ENCODE measurements around the gene LHPP.
"Not testable (repeated sequence)": the region's sequence is repeated elsewhere in the genome, so short reads cannot be mapped to it uniquely, and the experiment has no call there.

Gene LHPP, protein sequence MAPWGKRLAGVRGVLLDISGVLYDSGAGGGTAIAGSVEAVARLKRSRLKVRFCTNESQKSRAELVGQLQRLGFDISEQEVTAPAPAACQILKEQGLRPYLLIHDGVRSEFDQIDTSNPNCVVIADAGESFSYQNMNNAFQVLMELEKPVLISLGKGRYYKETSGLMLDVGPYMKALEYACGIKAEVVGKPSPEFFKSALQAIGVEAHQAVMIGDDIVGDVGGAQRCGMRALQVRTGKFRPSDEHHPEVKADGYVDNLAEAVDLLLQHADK

DNA sequence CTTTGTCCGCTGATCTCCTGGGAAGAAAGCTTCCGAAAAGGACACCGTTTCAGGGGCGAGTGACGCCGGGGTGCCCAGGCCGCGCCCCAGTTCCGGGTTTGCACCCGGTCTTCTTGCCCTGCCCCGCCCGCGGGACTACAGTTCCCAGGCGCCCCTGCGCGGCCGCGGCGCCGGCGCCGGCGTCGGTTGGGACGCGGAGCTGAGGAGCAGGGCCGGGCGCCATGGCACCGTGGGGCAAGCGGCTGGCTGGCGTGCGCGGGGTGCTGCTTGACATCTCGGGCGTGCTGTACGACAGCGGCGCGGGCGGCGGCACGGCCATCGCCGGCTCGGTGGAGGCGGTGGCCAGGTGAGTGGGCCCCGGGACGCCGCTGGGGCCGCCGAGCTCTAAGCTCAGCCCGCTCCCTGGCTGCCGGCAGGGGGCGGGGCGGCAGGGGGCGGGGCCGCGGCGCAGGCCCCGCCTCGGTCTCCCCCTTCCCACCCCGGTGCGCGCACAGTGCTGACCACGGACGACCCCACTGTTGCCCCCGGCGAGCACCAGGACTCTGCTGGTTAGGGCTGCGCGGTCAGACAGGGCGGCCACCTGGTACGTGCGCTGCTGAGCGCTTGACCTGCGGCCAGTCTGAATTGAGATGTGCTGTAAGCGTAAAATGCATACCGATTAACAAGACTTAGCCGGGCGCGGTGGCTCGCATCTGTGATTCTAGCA is at the start of gene LHPP:
TSS of gene LHPP (plus strand) at position 182 of the 706 bp plus-strand sequence. CDS start at position 222, 40 bp downstream.
- DNase-seq (ENCODE audit: low read depth in 2 of 2), result peak; percentile 75 to 81

DNA sequence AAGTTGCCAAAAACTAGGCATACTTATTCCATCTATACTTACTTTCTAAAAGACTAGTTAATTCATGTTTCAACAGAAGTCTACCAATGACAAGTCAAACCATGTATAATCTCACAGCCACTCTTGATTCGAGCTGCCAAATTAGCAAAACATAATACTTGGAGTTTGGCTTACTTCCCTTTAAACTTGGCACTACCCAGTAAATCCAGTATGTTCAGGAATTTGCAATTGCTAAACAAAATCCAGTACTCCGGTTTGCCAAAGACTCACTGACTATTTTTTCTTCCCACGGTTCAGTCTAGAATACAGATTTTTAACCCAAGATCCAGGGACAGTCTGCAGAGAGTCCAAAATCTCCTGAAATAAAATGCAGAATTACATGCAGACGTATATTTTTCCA is 47.5 kb upstream of the LHPP start:
- no peak for DNase-seq (ENCODE audit: low read depth in 2 of 2)

DNA sequence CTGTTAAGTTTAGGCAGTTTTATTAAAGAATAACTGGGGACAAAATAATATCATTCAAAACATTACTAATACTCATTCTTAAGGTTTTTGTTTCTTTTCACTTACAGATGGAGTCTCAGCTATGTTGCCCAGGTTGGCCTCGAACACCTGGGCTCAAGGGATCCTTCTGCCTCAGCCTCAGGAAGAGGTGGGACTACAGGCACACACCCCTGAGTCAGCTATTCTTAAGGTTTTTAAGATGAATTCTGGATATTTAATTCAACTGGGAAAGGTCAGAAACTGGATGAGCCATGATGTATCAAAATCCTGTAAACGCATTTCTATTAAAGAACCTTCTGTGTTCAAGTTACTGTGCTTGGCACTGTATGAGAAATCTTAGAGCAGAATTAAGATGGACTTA is 46.4 kb upstream of the LHPP start:
- no peak for DNase-seq (ENCODE audit: low read depth in 2 of 2)

DNA sequence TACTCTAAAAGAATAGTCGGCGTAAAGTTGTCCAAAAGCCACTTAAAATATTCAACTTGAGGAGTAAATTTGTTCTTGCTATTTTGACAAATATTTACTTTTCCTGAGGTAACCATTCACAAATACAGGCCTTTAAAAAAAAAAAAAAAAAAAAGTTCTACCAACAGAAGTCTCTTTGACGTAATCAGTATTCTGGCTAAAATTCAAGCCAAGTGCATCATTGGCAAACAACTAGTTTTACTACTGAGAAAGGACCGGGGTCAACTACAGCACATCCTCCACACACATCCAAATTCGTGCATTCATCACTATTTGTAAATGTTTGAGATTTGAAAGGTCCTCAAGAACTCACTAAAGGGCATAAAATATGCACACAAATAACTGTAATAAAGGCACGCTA is 44.9 kb upstream of the LHPP start:
- no peak for DNase-seq (ENCODE audit: low read depth in 2 of 2)

DNA sequence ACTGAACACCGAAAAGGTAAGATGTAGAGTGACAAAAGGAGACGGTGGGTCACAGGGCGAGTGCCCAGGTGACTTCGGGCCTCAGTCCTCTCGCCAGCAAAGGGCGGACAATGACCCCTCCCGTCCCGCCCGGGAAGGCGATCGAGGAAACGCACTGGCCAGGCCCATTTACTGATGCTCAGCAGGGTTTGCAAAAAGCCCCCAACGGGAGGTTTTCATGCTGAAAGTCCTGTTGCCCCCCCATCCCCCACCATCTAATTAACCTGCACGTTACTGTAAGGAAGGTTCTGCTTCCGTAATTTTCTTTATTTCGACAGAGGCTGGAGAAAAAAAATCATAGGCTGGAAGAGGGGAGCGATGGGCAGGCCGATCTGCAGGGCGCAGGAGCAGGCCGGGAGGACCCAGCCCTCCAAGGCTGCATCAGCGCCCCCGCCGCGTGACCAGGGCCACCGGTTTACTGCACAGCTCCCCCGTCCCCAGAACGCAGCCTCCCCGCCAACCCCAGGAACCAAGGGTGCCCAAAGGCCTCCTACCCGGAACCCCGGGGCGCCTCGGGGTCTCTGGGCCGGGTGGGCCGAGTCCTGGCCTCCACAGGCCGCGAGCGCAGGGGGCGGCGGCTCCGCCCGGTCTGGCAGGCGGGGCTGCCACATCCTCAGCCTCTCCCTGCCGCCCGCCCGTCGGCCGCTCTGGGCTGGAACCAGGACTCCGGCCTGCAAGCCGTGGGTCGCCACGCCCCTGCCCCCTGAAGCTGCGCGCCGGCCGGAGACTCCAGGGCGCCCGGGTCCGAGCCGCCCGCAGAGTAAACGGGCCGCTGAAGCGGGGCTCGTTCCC is 43.5 kb upstream of the LHPP start:
- DNase-seq (ENCODE audit: low read depth in 2 of 2), result peak; percentile 17 to 28

DNA sequence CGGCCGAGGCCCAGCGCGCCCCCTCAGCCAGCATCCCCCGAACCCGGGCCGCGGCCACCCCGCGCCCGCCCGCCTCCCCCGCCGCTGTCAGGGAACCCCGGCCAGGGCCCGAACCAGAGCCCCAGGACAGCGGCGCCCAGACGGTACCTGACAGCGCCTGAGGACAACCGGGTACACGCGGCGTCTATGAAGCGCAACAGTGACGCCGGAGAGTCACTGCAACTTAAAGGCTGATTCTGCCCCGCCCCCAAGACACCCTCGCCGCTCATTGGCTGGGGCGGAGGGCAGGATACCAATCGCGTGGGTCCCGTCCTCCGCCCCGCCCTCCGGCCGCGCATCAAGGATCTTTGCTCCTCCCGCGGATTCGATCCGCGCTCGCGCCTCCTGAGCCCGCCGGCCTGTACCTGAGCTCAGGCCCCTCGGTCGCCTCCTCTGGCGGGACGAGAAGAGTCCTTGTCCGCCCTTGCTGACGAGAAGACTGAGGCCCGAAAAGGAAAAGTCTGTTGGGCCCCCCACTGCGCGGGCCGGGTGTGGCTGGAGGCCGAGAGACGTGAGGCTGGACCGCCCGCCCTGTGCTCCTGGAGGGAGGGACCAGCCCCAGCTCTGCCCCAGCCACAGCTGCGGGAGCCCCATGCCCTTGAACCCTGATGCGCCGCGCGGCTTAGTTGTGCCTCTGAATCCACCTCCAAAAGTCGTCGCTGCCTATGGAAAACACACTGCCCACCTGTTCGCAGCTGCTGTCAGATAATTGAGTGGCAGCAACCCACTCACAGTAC is 42.7 kb upstream of the LHPP start, which contains the start of gene OAT:
TSS of gene OAT (minus strand) at position 198 of the 776 bp plus-strand sequence. CDS start 6,752 bp downstream, outside the sequence.
- DNase-seq (ENCODE audit: low read depth in 2 of 2), result peak; percentile 86 to 97

DNA sequence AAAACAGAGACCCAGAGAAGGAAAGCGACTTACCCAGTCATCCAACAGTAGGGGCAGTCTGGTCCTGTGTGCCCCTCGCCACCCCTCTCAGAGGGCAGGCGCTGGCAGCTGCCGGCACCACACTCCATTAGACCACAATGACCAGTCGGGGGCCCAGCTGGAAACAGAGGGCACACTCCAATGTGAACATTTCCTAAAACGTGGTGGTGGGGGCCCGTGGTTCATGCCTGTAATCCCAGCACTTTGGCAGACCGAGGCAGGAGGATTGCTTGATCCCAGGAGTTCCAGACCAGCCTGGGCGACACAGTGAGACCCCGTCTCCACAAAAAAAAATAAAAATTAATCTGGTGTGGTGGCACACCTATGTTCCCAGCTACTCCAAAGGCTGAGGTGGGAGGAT is 42.0 kb upstream of the LHPP start:
- no peak for DNase-seq (ENCODE audit: low read depth in 2 of 2)

DNA sequence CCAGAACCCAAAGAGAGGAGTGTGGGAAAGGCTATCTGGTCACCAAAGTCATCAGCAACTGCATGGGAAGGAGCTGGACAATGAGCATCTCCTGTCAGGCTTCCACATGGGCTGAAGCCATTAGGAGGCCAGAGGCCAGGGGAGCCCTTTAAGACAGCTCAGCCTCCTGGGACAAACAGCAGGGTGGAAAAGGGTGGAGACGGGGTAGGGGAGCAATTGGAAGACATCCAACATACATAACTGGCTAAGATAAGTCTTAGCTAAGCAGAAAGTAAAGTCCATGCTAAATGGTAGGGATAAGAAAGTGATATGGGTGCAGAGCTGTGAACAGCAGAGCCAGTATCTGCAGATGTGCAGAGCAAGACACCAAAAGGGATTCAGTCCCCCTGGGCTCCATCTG is 41.4 kb upstream of the LHPP start:
- DNase-seq (ENCODE audit: low read depth in 2 of 2), result no peak

DNA sequence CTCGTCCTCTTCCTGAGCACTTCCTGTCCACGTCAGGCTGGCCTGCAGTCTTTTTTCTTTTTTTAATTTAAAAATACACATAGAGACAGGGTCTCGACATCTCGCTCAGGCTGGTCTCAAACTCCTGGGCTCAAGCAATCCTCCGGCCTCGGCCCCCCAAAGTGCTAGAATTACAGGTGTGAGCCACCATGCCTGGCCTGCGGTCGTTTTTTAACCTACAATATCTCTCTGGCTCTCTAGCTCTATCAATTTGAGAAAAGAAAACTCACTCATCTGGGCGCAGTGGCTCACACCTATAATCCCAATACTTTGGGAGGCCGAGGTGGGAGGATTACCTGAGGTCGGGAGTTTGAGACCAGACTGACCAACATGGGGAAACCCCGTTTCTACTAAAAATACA is 38.9 kb upstream of the LHPP start:
- no peak for DNase-seq (ENCODE audit: low read depth in 2 of 2)

DNA sequence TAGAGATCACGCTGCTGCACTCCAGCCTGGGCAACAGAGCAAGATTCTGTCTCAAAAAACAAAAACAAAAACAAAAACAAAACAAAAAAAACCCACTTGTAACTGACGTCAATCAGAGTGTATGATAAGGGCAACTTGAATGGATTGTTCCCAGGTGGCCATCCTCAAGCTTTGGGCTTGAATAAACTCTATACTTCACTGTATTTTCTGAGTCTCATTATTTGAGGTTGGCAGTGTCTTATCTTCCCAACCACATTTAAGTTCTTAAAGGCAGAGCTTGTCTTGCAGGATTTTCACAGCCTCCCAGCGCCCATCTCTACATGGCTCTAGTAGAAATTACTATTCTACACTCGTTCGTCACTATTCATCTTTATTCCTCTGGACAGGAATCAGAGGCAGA is 37.8 kb upstream of the LHPP start:
- DNase-seq (ENCODE audit: low read depth in 2 of 2), result no peak

DNA sequence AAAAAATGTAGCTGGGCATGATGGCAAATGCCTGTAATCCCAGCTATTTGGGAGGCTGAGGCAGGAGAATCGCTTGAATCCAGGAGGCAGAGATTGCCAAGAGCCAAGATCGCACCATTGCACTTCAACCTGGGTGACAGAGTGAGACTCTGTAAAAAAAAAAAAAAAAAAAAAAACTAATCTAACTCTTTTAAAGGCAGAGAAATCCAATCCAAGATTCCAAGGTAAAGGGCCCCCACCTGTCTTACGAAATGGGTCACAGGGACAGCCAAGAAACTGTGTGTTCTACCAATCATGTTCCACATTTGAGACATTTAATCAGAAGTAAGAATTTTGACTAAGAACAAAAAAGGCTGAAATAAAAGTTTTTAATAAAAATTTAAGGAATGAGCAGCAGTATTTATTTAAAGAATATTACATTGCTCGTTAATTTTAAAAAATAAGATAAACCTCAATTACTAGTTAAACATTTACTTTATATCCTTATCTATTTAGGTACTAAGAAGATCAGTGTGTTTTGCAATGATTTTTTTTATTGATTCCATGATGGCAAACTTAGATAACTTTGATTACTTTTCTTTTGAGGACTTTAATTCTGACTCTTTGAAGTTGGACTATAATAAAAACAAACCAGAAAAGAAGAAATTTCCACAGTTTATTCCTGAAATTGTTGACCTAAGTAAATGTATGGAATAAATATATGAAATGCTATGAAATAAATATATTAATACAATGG is 36.2 kb upstream of the LHPP start:
- no peak for DNase-seq (ENCODE audit: low read depth in 2 of 2)

DNA sequence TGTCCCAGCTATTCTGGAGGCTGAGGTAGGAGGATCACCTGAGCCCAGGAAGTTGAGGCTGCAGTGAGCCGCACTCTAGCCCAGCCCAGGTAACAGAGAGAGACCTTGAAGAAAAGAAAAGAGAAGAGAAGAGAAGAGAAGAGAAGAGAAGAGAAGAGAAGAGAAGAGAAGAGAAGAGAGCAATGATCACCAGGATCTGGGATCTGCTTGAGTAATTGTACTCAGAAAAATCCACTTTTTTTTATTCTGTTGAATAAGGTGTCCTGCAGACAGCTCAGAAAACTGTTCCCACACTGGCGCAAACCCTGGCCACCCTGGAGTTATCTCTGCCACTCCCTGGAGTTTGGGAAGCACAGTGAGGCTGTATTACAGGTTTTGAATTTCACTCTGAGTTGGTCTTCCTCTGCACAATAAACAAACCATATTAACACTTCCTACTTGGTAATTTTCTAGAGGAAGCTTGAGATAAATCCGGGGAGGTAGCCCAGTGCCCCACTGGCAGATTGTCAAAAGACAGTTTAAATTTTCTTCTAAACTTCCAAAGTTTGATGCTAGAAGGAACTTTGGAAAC is 33.3 kb upstream of the LHPP start:
- DNase-seq (ENCODE audit: low read depth in 2 of 2), result no peak

DNA sequence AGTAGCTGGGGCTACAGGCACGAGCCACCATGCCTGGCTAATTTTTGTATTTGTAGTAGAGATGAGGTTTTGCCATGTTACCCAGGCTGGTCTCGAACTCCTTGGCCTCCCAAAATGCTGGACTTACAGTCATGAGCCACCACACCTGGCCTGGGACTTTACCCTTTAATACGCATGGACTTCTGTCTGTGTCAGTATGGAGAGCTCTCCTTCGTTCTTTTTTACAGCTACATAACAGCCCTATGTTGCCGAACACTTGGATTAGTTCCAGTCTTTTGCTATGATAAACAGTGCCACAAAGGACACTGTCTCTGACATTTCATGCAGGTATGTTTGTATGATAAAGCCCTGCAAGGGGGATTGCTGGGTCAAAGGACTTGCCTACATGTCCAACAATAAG is 32.0 kb upstream of the LHPP start:
- no peak for DNase-seq (ENCODE audit: low read depth in 2 of 2)

DNA sequence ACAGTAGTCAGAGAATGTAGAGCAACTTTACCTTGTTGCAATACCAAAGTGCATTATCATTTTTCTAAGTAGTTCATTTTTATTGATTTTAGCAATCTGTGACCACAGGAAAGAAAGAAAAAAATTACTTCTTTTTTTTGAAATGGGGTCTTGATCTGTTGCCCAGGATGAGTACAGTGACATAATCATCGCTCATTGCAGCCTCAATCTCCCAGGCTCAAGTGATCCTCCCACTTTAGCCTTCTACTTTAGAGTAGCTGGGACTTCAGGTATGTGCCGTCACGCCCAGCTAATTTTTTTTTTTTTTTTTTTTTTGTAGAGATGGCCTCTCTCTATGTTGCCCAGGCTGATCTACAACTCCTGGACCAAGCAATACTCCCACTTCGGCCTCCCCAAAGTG is 31.5 kb upstream of the LHPP start:
- no peak for DNase-seq (ENCODE audit: low read depth in 2 of 2)

DNA sequence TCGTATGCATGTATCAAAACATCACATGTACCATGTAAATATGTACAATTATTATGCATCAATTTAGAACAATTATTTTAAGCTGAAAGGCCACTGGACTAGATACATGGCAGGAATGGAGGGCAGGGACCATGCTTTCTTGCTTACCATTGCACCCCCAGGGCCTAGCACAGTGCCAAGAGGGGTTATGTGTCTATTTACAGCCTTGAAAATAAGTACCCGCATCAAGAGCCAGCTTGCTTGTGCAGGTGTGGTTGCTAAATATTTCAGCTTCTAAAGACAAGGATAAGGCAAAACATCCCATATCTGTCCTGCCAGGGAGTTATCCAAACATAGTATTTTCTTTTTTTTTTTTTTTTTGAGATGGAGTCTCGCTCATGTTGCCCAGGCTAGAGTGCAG is 28.2 kb upstream of the LHPP start:
- no peak for DNase-seq (ENCODE audit: low read depth in 2 of 2)

DNA sequence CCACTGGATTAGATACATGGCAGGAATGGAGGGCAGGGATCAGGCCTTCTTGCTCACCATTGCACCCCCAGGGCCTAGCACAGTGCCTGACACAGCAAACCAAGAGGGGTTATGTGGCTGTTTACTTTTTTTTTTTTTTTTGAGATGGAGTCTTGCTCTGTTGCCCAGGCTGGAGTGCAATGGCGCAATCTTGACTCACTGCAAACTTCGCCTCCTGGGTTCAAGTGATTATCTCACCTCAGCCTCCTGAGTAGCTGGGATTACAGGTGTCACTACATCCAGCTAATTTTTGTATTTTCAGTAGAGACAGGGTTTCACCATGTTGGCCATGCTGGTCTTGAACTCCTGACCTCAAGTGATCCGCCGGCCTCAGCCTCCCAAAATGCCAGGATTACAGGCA is 25.9 kb upstream of the LHPP start:
- not testable (repeated sequence) for DNase-seq (ENCODE audit: low read depth in 2 of 2)

DNA sequence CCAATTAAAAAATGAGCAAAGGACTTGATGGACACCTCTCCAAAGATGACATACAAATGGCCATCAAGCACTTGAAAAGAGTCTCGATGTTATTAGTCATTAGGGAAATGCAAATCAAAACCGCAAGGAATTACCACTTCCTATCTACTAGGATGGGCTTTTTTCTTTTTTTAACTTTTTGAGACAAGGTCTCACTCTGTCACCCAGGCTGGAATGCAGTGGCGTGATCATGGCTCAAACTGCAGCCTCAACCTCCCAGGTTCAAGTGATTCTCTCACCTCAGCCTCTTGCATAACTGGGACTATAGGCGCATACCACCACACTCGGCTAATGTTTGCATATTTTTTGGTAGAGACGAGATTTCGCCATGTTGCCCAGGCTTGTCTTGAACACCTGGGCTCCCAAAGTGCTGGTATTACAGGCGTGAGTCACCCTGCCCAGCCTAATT is 25.4 kb upstream of the LHPP start:
- DNase-seq (ENCODE audit: low read depth in 2 of 2), result no peak

DNA sequence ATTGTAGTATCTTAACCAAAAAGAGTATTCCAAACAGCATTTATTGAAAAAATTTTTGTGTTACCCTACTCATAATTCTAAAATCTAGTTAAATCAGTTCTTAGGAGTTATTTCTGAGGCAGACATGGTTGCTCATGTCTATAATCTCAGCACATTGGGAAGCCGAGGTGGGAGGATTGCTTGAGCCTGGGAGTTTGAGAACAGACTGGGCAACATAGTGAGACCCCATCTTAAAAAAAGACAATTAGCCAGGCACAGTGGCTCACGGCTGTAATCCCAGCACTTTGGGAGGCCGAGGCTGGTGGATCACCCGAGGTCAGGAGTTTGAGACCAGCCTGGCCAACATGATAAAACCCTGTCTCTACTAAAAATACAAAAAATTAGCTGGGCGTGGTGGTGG is 19.9 kb upstream of the LHPP start:
- not testable (repeated sequence) for DNase-seq (ENCODE audit: low read depth in 2 of 2)

DNA sequence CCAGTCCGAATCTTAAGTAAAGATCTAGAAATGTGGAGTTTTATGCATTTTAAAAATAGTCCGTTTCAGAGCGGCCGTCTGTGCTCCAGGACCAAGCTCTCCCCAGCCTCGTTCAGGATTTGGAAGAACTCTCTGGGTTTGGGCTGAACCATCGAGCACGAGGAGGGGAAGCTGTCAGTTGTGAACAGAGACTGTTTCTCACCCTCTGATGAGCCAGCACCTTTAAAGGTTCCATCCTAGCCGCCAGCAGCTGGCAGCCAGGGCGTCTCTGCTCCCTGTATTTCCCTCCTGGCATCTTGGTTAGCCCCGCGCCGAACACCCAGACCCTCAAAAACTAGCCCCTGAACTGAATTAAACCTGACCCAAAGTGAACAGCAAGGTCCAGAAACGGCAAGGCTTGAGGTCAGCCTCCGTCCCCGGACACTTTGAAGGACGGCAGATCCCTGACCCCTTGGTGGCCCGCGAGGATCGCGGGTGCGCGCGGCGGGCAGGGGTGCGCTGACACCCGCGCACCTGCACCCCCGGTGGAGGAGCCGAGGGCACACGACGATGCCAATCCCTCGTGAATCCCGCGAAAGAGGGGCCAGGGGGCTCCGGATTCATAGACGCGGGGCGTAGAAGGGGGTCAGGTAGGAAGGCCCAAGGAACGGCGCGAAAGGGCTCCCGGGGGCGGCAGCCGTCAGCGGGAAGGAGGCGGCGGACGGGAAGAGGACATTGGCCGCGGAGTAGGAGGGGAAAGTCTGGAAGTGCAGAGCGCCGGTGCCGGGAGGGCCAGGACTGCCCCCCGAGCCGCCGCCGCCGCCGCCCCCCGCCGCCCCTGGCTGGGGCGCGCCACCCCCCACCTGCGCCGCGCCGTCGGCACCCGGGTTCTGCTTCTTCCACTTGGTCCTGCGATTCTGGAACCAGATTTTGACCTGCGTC is 14.5 kb upstream of the LHPP start:
- no peak for DNase-seq (ENCODE audit: low read depth in 2 of 2)
